Measurements from ENCODE around the gene KRTAP10-9.

DNA sequence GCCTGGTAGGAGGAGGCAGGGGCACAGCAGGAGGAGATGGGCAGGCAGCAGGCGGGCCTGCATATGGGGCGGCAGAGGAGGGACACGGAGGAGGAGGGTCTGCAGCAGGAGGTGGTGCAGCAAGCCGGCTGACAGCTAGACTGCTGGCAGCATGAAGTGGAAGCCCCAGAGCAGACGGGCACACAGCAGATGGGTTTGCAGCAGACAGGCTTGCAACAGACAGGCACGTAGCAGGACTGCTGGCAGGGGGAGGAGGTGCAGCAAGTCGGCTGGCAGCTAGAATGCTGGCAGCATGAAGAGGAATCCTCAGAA is 47.1 kb upstream of the KRTAP10-9 start:
- TF ChIP-seq ZNF221 (tag by site-specific recombination; IDR thresholded peaks at IDR 0.05; ENCODE audit: borderline replicate concordance) (no peak), ZNF2 (tag by site-specific recombination; IDR thresholded peaks at IDR 0.05) (no peak), CTCF (tag by site-specific recombination; IDR thresholded peaks at IDR 0.05) (no peak), PRDM1 (tag by site-specific recombination; IDR thresholded peaks at IDR 0.05) (no peak), ZNF561 (tag by site-specific recombination; IDR thresholded peaks at IDR 0.05; ENCODE audit: borderline replicate concordance) (no peak), ZNF114 (tag by site-specific recombination; IDR thresholded peaks at IDR 0.05) (no peak), TCF7L2 (IDR thresholded peaks at IDR 0.05; ENCODE audit: borderline replicate concordance, low read depth, low read length) (no peak), ZNF658 (tag by site-specific recombination; IDR thresholded peaks at IDR 0.05) (no peak), ZNF560 (tag by site-specific recombination; IDR thresholded peaks at IDR 0.05; ENCODE audit: borderline replicate concordance) (no peak), ZFP41 (tag by site-specific recombination; IDR thresholded peaks at IDR 0.05; ENCODE audit: borderline replicate concordance) (no peak)
- TF ChIP-seq, protein P1, sequence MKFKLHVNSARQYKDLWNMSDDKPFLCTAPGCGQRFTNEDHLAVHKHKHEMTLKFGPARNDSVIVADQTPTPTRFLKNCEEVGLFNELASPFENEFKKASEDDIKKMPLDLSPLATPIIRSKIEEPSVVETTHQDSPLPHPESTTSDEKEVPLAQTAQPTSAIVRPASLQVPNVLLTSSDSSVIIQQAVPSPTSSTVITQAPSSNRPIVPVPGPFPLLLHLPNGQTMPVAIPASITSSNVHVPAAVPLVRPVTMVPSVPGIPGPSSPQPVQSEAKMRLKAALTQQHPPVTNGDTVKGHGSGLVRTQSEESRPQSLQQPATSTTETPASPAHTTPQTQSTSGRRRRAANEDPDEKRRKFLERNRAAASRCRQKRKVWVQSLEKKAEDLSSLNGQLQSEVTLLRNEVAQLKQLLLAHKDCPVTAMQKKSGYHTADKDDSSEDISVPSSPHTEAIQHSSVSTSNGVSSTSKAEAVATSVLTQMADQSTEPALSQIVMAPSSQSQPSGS (tag by site-specific recombination; IDR thresholded peaks at IDR 0.05; ENCODE audit: low read depth) = no peak
- TF ChIP-seq, protein P2, sequence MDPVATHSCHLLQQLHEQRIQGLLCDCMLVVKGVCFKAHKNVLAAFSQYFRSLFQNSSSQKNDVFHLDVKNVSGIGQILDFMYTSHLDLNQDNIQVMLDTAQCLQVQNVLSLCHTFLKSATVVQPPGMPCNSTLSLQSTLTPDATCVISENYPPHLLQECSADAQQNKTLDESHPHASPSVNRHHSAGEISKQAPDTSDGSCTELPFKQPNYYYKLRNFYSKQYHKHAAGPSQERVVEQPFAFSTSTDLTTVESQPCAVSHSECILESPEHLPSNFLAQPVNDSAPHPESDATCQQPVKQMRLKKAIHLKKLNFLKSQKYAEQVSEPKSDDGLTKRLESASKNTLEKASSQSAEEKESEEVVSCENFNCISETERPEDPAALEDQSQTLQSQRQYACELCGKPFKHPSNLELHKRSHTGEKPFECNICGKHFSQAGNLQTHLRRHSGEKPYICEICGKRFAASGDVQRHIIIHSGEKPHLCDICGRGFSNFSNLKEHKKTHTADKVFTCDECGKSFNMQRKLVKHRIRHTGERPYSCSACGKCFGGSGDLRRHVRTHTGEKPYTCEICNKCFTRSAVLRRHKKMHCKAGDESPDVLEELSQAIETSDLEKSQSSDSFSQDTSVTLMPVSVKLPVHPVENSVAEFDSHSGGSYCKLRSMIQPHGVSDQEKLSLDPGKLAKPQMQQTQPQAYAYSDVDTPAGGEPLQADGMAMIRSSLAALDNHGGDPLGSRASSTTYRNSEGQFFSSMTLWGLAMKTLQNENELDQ (tag by site-specific recombination; IDR thresholded peaks at IDR 0.05; ENCODE audit: low read depth) = no peak
- TF ChIP-seq, protein P3, sequence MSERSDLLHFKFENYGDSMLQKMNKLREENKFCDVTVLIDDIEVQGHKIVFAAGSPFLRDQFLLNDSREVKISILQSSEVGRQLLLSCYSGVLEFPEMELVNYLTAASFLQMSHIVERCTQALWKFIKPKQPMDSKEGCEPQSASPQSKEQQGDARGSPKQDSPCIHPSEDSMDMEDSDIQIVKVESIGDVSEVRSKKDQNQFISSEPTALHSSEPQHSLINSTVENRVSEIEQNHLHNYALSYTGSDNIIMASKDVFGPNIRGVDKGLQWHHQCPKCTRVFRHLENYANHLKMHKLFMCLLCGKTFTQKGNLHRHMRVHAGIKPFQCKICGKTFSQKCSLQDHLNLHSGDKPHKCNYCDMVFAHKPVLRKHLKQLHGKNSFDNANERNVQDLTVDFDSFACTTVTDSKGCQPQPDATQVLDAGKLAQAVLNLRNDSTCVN (tag by site-specific recombination; optimal IDR thresholded peaks at IDR 0.05) = no peak
- TF ChIP-seq, protein P4, sequence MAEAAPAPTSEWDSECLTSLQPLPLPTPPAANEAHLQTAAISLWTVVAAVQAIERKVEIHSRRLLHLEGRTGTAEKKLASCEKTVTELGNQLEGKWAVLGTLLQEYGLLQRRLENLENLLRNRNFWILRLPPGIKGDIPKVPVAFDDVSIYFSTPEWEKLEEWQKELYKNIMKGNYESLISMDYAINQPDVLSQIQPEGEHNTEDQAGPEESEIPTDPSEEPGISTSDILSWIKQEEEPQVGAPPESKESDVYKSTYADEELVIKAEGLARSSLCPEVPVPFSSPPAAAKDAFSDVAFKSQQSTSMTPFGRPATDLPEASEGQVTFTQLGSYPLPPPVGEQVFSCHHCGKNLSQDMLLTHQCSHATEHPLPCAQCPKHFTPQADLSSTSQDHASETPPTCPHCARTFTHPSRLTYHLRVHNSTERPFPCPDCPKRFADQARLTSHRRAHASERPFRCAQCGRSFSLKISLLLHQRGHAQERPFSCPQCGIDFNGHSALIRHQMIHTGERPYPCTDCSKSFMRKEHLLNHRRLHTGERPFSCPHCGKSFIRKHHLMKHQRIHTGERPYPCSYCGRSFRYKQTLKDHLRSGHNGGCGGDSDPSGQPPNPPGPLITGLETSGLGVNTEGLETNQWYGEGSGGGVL (tag by site-specific recombination; IDR thresholded peaks at IDR 0.05) = no peak

Data from HEK293 (cell line).